KMS-11 (cell line): ENCODE results near the gene WASF3.

Source experiments
- H2AFZ ChIP-seq: fragments of 200-600 bp; sonication (generic); 2 replicates; pipeline ENCODE4 v1.6.1; 2016; ENCODE audit warnings: antibody characterized with exemption, mixed run types, low read depth
- H3K27ac ChIP-seq: fragments of 200-600 bp; sonication (generic); 2 replicates; pipeline ENCODE4 v1.6.1; 2016; ENCODE audit warnings: mild to moderate bottlenecking, mixed run types
- H3K27me3 ChIP-seq: fragments of 200-600 bp; sonication (generic); 2 replicates; pipeline ENCODE4 v1.6.1; 2017; ENCODE audit warnings: mild to moderate bottlenecking, low read depth, mixed run types, moderate library complexity; ENCODE audit not compliant: insufficient read depth
- H3K36me3 ChIP-seq: fragments of 200-600 bp; sonication (generic); 2 replicates; pipeline ENCODE4 v1.6.1; 2017; ENCODE audit warnings: mild to moderate bottlenecking, mixed run types; ENCODE audit not compliant: insufficient read depth
- H3K4me1 ChIP-seq: fragments of 200-600 bp; sonication (generic); 2 replicates; pipeline ENCODE4 v1.6.1; 2016; ENCODE audit warnings: mild to moderate bottlenecking, low read depth, mixed run types; ENCODE audit not compliant: poor library complexity, severe bottlenecking
- H3K4me2 ChIP-seq: fragments of 200-600 bp; sonication (generic); 2 replicates; pipeline ENCODE4 v1.7.0; 2016; ENCODE audit warnings: mild to moderate bottlenecking, mixed run types
- H3K4me3 ChIP-seq: fragments of 200-600 bp; sonication (generic); IDR thresholded peaks from 2 replicates; pipeline ENCODE4 v1.6.1; 2017; ENCODE audit warnings: low read depth, low read length, mixed read lengths; ENCODE audit not compliant: insufficient read depth
- H3K79me2 ChIP-seq: fragments of 200-600 bp; sonication (generic); 2 replicates; pipeline ENCODE4 v1.6.1; 2016; ENCODE audit warnings: low read depth, mixed run types; ENCODE audit not compliant: insufficient read depth
- H3K9ac ChIP-seq: fragments of 200-600 bp; sonication (generic); 2 replicates; pipeline ENCODE4 v1.6.1; 2016; ENCODE audit warnings: mild to moderate bottlenecking, mixed run types
- H4K20me1 ChIP-seq: fragments of 200-600 bp; sonication (generic); 2 replicates; pipeline ENCODE4 v1.6.1; 2016; ENCODE audit warnings: mild to moderate bottlenecking, mixed run types; ENCODE audit not compliant: insufficient read depth
- CTCF ChIP-seq: fragments of 200-600 bp; sonication (generic); conservative IDR thresholded peaks from 2 replicates; pipeline ENCODE4 v1.6.1; 2017; ENCODE audit warnings: low read depth, mild to moderate bottlenecking, antibody characterized with exemption, low read length, moderate library complexity, mixed read lengths

The WASF3 gene

GRCh38 chr13:26688286-26688685 is 130.8 kb downstream of the WASF3 start:
- no peaks in the 10 kb centered on the region for H3K4me1 ChIP-seq
- H3K27me3 ChIP-seq: no peaks in the 10 kb centered on the region
- H3K36me3 ChIP-seq: no peaks in the 10 kb centered on the region
- H3K9ac ChIP-seq: no peak overlapping the region
- H3K79me2 ChIP-seq: no peaks in the 10 kb centered on the region
- H4K20me1 ChIP-seq: no peaks in the 10 kb centered on the region
- no peak overlapping the region for H2AFZ ChIP-seq
- no peak overlapping the region for H3K4me2 ChIP-seq
- H3K4me3 ChIP-seq: no peak overlapping the region
- no peak for TF ChIP-seq CTCF
- H3K27ac ChIP-seq: no peak overlapping the region

- no peak overlapping the region for H3K27ac ChIP-seq
- no peaks in the 10 kb centered on the region for H3K27me3 ChIP-seq
- TF ChIP-seq CTCF: no peak
- H3K4me1 ChIP-seq: no peaks in the 10 kb centered on the region
- H4K20me1 ChIP-seq: no peaks in the 10 kb centered on the region
- H2AFZ ChIP-seq: no peak overlapping the region
- H3K4me3 ChIP-seq: no peak overlapping the region
- no peak overlapping the region for H3K9ac ChIP-seq
- H3K79me2 ChIP-seq: no peaks in the 10 kb centered on the region
- no peaks in the 10 kb centered on the region for H3K36me3 ChIP-seq
- H3K4me2 ChIP-seq: no peak overlapping the region
Measured at GRCh38 chr13:26688980-26689379, 131.5 kb downstream of the WASF3 start.

GRCh38 chr13:26693749-26694463 is 136.4 kb downstream of the WASF3 start:
- Histone ChIP-seq H2AFZ (no peak overlapping the region), H3K4me2 (no peak overlapping the region), H3K4me1 (no peaks in the 10 kb centered on the region), H3K4me3 (no peak overlapping the region), H3K36me3 (no peaks in the 10 kb centered on the region), H3K9ac (no peak overlapping the region), H3K27me3 (no peaks in the 10 kb centered on the region), H3K79me2 (no peaks in the 10 kb centered on the region), H3K27ac (no peak overlapping the region), H4K20me1 (no peaks in the 10 kb centered on the region)
- no peak for TF ChIP-seq CTCF

- no peak for TF ChIP-seq CTCF
- Histone ChIP-seq H3K27ac (no peak overlapping the region), H2AFZ (no peak overlapping the region)
Measured at GRCh38 chr13:26694609-26695359, 137.3 kb downstream of the WASF3 start.

More at GRCh38 chr13:26694609-26695359, 137.3 kb downstream of the WASF3 start:
- no peak overlapping the region for H3K4me2 ChIP-seq
- H3K79me2 ChIP-seq: no peaks in the 10 kb centered on the region
- H3K4me1 ChIP-seq: no peaks in the 10 kb centered on the region
- H3K9ac ChIP-seq: no peak overlapping the region
- no peaks in the 10 kb centered on the region for H3K27me3 ChIP-seq
- no peaks in the 10 kb centered on the region for H3K36me3 ChIP-seq
- no peak overlapping the region for H3K4me3 ChIP-seq
- no peaks in the 10 kb centered on the region for H4K20me1 ChIP-seq
